GM06990 (cell line): ENCODE results near the gene CDK5R1.

ENCODE experiments used
- DNase-seq: peaks from one replicate; pipeline ENCODE4 v3.0.0-alpha.2; 2011; ENCODE audit not compliant: insufficient read length; ENCODE audit errors: extremely low read depth
- H3K27me3 ChIP-seq: replicated peaks from 2 replicates; pipeline ENCODE4 v1.6.0; 2011; ENCODE audit warnings: low read length; ENCODE audit not compliant: control insufficient read depth, insufficient read depth
- H3K36me3 ChIP-seq: 2 replicates; pipeline ENCODE4 v1.5.1; 2011; ENCODE audit warnings: low read length; ENCODE audit not compliant: control insufficient read depth, insufficient read depth
- H3K4me3 ChIP-seq: replicated peaks from 2 replicates; pipeline ENCODE4 v1.5.1; 2011; ENCODE audit warnings: low read depth, mild to moderate bottlenecking, control low read depth, low read length
- TF ChIP-seq, protein P1 (sequence below): IDR thresholded peaks from 2 replicates; pipeline ENCODE4 v1.5.1; 2011; ENCODE audit warnings: low read length, control low read depth, mild to moderate bottlenecking, inconsistent platforms; ENCODE audit not compliant: insufficient read depth, poor library complexity, severe bottlenecking

CDK5R1 gene

GRCh38 chr17:32502013-32502412 is 15.2 kb downstream of the CDK5R1 start:
- TF ChIP-seq, protein P1, sequence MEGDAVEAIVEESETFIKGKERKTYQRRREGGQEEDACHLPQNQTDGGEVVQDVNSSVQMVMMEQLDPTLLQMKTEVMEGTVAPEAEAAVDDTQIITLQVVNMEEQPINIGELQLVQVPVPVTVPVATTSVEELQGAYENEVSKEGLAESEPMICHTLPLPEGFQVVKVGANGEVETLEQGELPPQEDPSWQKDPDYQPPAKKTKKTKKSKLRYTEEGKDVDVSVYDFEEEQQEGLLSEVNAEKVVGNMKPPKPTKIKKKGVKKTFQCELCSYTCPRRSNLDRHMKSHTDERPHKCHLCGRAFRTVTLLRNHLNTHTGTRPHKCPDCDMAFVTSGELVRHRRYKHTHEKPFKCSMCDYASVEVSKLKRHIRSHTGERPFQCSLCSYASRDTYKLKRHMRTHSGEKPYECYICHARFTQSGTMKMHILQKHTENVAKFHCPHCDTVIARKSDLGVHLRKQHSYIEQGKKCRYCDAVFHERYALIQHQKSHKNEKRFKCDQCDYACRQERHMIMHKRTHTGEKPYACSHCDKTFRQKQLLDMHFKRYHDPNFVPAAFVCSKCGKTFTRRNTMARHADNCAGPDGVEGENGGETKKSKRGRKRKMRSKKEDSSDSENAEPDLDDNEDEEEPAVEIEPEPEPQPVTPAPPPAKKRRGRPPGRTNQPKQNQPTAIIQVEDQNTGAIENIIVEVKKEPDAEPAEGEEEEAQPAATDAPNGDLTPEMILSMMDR = no peak
- Histone ChIP-seq H3K27me3 (no peaks in the 10 kb centered on the region), H3K36me3 (no peaks in the 10 kb centered on the region; the same call in 1 of the 2 replicates), H3K4me3 (no peak overlapping the region)
- no peak for DNase-seq

GRCh38 chr17:32502710-32503109 is 15.9 kb downstream of the CDK5R1 start:
- TF ChIP-seq, protein P1 = no peak
- H3K36me3 ChIP-seq = no peaks in the 10 kb centered on the region
- H3K27me3 ChIP-seq = no peaks in the 10 kb centered on the region
- no peak overlapping the region for H3K4me3 ChIP-seq
- DNase-seq = no peak

DNA sequence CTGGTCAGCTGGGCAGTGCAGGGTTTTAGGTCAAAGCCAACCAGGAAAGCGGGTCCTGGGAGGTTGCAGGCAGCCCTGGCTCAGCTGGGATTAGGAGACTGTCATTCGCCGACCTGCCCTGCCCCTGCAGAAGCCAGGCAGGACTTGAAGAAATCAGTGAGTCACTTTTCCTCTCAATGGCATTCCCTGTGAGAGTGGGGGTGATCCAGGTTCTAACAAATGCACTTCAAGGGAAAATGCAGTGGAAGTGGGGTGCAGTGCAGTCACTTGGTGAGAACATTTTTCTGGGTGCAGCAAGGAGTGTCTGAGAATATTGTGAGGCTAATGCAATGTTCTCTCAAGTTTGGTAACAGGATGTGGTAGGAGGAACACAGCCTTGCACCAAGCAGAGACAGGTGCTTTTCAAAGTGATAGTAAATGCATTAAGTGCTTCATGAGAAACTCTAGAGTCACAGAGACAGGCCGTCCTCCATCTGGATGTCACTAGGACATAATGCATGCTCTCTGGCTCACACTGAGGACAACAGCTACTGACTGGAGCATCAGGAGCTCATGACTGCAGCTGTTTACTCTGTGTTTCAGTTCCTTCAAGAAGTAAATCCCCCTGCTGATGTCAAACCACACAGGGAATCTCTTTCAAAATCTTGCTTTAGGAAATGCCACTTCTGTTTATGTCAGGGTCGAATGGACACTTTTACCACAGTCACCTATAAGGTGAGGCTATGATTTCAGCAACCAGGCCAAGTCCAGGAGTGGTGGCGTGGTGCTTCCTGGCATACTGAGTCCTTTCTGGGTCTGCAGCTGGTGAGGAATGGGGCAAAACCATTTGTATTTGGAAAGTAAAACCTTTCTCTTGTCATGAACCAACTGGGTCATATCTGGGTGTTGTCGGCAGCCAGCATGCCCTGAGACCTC is 16.7 kb downstream of the CDK5R1 start:
- peak; percentile 79 for DNase-seq
- TF ChIP-seq, protein P1 = no peak
- Histone ChIP-seq H3K4me3 (no peak overlapping the region), H3K36me3 (no peaks in the 10 kb centered on the region), H3K27me3 (no peaks in the 10 kb centered on the region)

DNA sequence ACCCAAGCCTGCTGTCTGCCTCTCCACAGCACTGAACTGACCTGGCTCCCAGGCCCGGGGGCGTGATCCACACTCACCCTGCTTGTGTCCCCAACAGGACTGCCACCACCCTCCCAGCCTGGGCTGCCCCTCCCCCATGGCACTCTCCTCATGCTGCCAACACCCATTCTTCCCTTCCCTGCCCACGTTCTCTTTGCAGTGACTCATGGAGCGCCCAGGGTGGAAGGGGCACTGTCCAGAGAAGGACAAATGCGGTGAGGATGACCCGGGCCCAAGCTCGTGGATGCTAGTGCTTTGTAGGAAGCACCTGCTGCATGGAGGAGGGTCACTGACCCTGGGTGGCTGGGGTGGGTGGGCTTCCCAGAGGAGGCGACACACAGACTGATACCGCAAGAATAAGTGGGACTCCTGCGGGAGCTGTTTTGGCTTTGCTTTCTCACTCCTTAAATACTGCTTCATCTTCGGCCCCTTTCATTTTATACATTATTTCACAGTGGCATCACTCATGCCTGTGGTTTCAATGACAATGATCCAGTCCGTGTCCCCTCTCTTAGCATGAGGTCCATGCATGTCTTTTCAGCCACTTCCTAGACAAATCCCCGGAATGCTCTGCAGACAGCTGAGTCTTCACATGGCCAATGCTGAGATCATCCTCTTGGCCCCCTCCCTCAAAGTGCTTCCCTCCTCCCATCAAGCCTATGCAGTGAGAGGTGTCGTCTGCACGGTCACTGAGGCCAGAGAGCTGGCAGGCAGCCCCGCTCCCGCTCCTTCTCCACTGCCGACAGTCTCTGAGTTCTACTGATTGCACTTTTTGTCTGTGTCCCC is 17.6 kb downstream of the CDK5R1 start:
- no peak for DNase-seq
- Histone ChIP-seq H3K27me3 (no peaks in the 10 kb centered on the region), H3K4me3 (no peak overlapping the region), H3K36me3 (no peaks in the 10 kb centered on the region)
- TF ChIP-seq, protein P1 = no peak

DNA sequence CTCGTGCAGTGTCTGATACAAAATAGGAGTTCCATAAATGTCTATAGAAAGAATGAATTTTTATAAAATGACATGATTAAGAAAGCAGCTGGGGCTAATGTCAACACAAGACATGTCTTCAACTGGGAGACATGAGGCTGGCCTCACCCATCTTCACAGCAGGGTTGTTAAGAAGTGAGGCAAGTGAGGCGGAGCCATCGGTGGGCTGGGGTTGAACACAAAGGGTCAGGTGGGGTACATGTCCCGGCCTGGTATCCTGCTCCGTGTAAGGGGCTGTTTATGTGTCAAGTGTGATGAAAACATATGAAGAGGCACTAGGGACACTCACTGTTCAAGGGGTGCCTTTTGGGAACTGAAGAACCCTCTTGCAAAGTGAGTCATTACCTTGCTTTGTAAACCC is 22.1 kb downstream of the CDK5R1 start:
- H3K36me3 ChIP-seq = no peaks in the 10 kb centered on the region
- H3K4me3 ChIP-seq = no peak overlapping the region
- DNase-seq = no peak
- H3K27me3 ChIP-seq = no peaks in the 10 kb centered on the region
- TF ChIP-seq, protein P1 = no peak
